ENCODE results near the gene FDX2.

- TF ChIP-seq EP300 (IDR thresholded peaks at IDR 0.05) (no peak), CTCF (IDR thresholded peaks at IDR 0.05) (no peak)
Measured at GRCh38 chr19:10325732-10326131, 9.9 kb upstream of the FDX2 start.

All from sigmoid colon (tissue), 4 donors.